DOHH2 (cell line): ENCODE results near the gene C3orf18.

ENCODE experiments used
- H3F3A ChIP-seq: fragments of 200-600 bp; sonication (generic), shearing (Covaris generic); 2 replicates; pipeline ENCODE4 v1.6.0; 2016; ENCODE audit warnings: antibody characterized with exemption, mild to moderate bottlenecking; ENCODE audit not compliant: control insufficient read depth, insufficient read depth
- H3K27ac ChIP-seq: fragments of 200-600 bp; sonication (generic); 2 replicates; pipeline ENCODE4 v1.5.1; 2014; ENCODE audit warnings: low read depth, mild to moderate bottlenecking, low read length, moderate library complexity
- H3K27me3 ChIP-seq: fragments of 200-600 bp; sonication (generic); 2 replicates; pipeline ENCODE4 v1.6.1; 2014; ENCODE audit warnings: mild to moderate bottlenecking, low read length, mixed read lengths; ENCODE audit not compliant: control insufficient read depth
- H3K36me3 ChIP-seq: fragments of 200-600 bp; sonication (generic); 2 replicates; pipeline ENCODE4 v1.6.1; 2014; ENCODE audit warnings: mild to moderate bottlenecking, low read length, moderate library complexity, mixed read lengths; ENCODE audit not compliant: control insufficient read depth
- H3K4me1 ChIP-seq: fragments of 200-600 bp; sonication (generic); 2 replicates; pipeline ENCODE4 v1.6.1; 2014; ENCODE audit warnings: mild to moderate bottlenecking, low read length, mixed read lengths; ENCODE audit not compliant: control insufficient read depth
- H3K4me2 ChIP-seq: fragments of 200-600 bp; sonication (generic); 2 replicates; pipeline ENCODE4 v1.6.0; 2014; ENCODE audit warnings: mild to moderate bottlenecking, low read length, moderate library complexity
- H3K4me3 ChIP-seq: fragments of 200-600 bp; sonication (generic); 2 replicates; pipeline ENCODE4 v1.5.1; 2014; ENCODE audit warnings: mild to moderate bottlenecking, low read length, mixed read lengths
- H3K79me2 ChIP-seq: fragments of 200-600 bp; sonication (generic); 2 replicates; pipeline ENCODE4 v1.6.1; 2014; ENCODE audit warnings: mild to moderate bottlenecking, low read length, mixed read lengths; ENCODE audit not compliant: control insufficient read depth
- H3K9me2 ChIP-seq: fragments of 200-600 bp; sonication (generic); replicated peaks from 2 replicates; pipeline ENCODE4 v1.6.1; 2014; ENCODE audit warnings: mild to moderate bottlenecking, low read length, mixed read lengths; ENCODE audit not compliant: control insufficient read depth
- H3K9me3 ChIP-seq: fragments of 200-600 bp; sonication (generic); 2 replicates; pipeline ENCODE4 v1.6.1; 2014; ENCODE audit warnings: antibody characterized with exemption, low read length, mixed read lengths; ENCODE audit not compliant: control insufficient read depth, insufficient read depth
- H4K20me1 ChIP-seq: fragments of 200-600 bp; sonication (generic); 2 replicates; pipeline ENCODE4 v1.6.0; 2014; ENCODE audit warnings: low read depth, mild to moderate bottlenecking, antibody characterized with exemption, low read length, moderate library complexity; ENCODE audit not compliant: control insufficient read depth, insufficient read depth
- EZH2phosphoT487 ChIP-seq: fragments of 200-600 bp; sonication (generic); IDR thresholded peaks from 2 replicates; pipeline ENCODE4 v1.6.1; 2017; ENCODE audit warnings: borderline replicate concordance, mild to moderate bottlenecking, antibody characterized with exemption, low read length, moderate library complexity, mixed read lengths
- TF ChIP-seq, protein P1 (sequence below): fragments of 200-600 bp; sonication (generic); IDR thresholded peaks from one replicate; pipeline ENCODE4 v1.5.1; 2014; ENCODE audit warnings: antibody characterized with exemption, mild to moderate bottlenecking, low read depth, low read length; ENCODE audit not compliant: poor library complexity, severe bottlenecking

C3orf18 gene

DNA sequence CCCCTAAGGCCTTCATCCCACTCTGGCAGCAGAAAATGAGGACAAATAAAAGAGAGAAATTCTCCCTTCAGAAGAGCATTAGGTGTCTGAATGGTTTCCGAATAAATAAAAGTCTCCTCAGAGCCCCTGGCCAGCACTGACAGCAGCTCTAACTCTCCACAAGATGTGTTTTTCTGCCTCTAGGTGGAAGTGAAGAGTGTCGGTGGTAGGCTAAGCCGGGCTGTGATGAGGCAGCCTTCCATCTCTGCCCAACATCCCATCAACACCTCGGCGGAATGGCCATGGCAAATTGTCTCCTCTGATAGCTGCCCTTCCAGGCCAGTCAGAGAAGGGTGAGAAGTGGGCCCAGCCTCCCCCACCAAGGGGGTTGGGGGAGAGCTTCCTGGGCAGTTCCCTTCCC, 57.8 kb downstream of the C3orf18 start:
- Histone ChIP-seq H3K27ac (no peak overlapping the region), H3F3A (no peaks in the 10 kb centered on the region), H3K9me2 (no peaks in the 10 kb centered on the region), H3K4me1 (no peaks in the 10 kb centered on the region), H3K4me2 (no peak overlapping the region), H4K20me1 (no peaks in the 10 kb centered on the region), H3K27me3 (peaks cover 18% of the 10 kb centered on the region), H3K9me3 (no peaks in the 10 kb centered on the region), H3K4me3 (no peak overlapping the region), H3K36me3 (no peaks in the 10 kb centered on the region), H3K79me2 (no peaks in the 10 kb centered on the region)
- TF ChIP-seq EZH2phosphoT487 = no peak
- TF ChIP-seq, protein P1, sequence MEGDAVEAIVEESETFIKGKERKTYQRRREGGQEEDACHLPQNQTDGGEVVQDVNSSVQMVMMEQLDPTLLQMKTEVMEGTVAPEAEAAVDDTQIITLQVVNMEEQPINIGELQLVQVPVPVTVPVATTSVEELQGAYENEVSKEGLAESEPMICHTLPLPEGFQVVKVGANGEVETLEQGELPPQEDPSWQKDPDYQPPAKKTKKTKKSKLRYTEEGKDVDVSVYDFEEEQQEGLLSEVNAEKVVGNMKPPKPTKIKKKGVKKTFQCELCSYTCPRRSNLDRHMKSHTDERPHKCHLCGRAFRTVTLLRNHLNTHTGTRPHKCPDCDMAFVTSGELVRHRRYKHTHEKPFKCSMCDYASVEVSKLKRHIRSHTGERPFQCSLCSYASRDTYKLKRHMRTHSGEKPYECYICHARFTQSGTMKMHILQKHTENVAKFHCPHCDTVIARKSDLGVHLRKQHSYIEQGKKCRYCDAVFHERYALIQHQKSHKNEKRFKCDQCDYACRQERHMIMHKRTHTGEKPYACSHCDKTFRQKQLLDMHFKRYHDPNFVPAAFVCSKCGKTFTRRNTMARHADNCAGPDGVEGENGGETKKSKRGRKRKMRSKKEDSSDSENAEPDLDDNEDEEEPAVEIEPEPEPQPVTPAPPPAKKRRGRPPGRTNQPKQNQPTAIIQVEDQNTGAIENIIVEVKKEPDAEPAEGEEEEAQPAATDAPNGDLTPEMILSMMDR = no peak

DNA sequence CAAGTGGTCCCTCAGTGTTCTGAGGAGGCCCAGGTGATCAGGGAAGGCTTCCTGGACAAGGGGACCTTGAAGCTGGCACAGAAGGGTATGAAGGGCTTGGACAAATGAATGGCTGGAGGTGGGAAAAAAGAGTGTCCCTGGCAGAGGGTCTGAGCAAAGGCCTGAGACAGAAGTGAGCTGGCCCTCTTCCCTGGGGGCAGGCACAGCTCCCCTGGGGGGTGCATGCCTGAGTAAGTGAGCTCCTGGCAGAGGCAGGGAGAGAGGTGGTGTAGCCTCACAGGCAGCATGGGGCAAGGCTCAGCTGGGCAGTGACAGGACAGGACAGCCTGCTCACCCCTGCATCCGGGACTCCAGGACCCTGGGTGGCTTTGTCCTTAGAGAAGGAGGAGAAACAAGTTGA, 58.7 kb downstream of the C3orf18 start:
- H4K20me1 ChIP-seq = no peaks in the 10 kb centered on the region
- H3K4me2 ChIP-seq = no peak overlapping the region
- H3K79me2 ChIP-seq = no peaks in the 10 kb centered on the region
- no peaks in the 10 kb centered on the region for H3K9me3 ChIP-seq
- no peaks in the 10 kb centered on the region for H3F3A ChIP-seq
- H3K27me3 ChIP-seq = peaks cover 26% of the 10 kb centered on the region
- no peaks in the 10 kb centered on the region for H3K9me2 ChIP-seq
- H3K36me3 ChIP-seq = no peaks in the 10 kb centered on the region
- TF ChIP-seq EZH2phosphoT487 = no peak
- TF ChIP-seq, protein P1 = no peak
- no peak overlapping the region for H3K27ac ChIP-seq
- H3K4me1 ChIP-seq = no peaks in the 10 kb centered on the region
- no peak overlapping the region for H3K4me3 ChIP-seq
